Fibroblast of the aortic adventitia (primary cell): ENCODE data around the gene FAM118A. TPM values are rescaled to one million over a fixed set of nuclear protein-coding genes. Genes with fewer than 3 reads are reported as not detected.

ENCODE experiments used
- DNase-seq: peaks from one replicate; pipeline ENCODE4 v3.0.0-alpha.2; 2010; ENCODE audit warnings: low read depth
- H3K4me3 ChIP-seq: 2 replicates; pipeline ENCODE4 v1.5.1; 2011; ENCODE audit warnings: low read depth, mild to moderate bottlenecking, control low read depth, low read length, moderate library complexity
- total RNA-seq: library from RNA; depleted of rRNA; stranded (reverse); fragments of >200 nt; gene quantifications from 2 replicates; pipeline ENCODE4 v1.2.3, GENCODE V29; 2012; ENCODE audit warnings: low replicate concordance
- TF ChIP-seq, protein P1 (sequence below): IDR thresholded peaks from 2 replicates; pipeline ENCODE4 v1.5.1; 2011; ENCODE audit warnings: mild to moderate bottlenecking, low read length, control low read depth, inconsistent platforms; ENCODE audit not compliant: insufficient read depth

Gene FAM118A
- total RNA-seq, 1 donor = 18.4 TPM

DNA sequence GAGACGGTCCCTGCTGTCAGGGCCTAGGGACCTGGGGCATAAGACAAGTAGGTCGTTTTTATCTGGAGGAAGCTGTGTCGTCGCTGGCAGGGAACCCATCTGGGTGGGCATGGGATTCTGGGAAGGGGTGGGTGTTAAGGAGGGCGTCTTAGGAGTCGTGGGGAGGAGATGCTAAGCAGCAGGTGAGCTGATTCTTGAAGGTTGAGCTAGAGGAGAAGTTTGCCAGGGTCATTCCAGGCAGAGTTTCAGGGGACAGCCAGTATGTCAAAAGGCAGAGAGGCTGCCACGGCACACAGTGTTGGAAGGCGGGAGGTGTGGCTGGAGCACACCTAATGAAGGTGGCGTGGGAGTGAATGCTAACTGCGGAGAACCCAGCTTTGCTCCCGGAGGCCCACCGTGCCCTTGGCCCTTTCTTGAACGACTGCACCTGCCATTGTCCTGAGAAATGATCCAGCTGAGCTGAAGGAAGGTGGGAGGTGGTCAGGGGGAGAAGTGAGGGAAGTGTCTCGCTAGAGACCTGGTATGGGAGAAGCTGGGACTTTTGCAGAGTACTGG is 1.3 kb downstream of the FAM118A start:
- TF ChIP-seq, protein P1, sequence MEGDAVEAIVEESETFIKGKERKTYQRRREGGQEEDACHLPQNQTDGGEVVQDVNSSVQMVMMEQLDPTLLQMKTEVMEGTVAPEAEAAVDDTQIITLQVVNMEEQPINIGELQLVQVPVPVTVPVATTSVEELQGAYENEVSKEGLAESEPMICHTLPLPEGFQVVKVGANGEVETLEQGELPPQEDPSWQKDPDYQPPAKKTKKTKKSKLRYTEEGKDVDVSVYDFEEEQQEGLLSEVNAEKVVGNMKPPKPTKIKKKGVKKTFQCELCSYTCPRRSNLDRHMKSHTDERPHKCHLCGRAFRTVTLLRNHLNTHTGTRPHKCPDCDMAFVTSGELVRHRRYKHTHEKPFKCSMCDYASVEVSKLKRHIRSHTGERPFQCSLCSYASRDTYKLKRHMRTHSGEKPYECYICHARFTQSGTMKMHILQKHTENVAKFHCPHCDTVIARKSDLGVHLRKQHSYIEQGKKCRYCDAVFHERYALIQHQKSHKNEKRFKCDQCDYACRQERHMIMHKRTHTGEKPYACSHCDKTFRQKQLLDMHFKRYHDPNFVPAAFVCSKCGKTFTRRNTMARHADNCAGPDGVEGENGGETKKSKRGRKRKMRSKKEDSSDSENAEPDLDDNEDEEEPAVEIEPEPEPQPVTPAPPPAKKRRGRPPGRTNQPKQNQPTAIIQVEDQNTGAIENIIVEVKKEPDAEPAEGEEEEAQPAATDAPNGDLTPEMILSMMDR = no peak
- DNase-seq = no peak
- peak overlapping the region; percentile 80 for H3K4me3 ChIP-seq

GRCh38 chr22:45312415-45312814 is 2.7 kb downstream of the FAM118A start:
- no peak for DNase-seq
- H3K4me3 ChIP-seq = no peak overlapping the region
- TF ChIP-seq, protein P1 = no peak

- H3K4me3 ChIP-seq = no peak overlapping the region
- no peak for DNase-seq
- TF ChIP-seq, protein P1 = no peak
Observed at GRCh38 chr22:45312856-45313255, 3.1 kb downstream of the FAM118A start.

- TF ChIP-seq, protein P1 = no peak
- DNase-seq = no peak
Observed at GRCh38 chr22:45314054-45314721, 4.5 kb downstream of the FAM118A start.

DNA sequence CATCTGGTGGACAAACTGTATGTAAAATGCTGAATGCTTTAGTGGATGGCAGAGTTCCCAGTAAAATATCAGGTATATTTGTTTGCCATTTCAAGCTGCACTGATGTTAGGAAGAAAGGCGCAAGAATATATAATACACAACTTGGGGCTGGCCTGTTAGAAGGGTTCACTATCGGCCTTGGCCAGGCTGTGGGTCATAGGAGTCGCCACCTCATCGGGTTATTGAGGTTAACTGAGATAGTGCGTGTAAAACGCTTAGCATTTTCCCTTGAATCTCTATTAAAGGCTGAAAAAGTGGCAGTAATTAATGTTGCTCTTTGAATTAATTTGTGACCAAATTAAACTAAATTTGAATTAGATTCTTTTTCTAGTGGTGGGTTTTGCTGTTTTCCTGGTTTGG is 5.1 kb downstream of the FAM118A start:
- no peak overlapping the region for H3K4me3 ChIP-seq
- TF ChIP-seq, protein P1 = no peak
- DNase-seq = no peak

More at GRCh38 chr22:45314054-45314721, 4.5 kb downstream of the FAM118A start:
- H3K4me3 ChIP-seq = no peak overlapping the region

- TF ChIP-seq, protein P1 = no peak
- DNase-seq = no peak
- H3K4me3 ChIP-seq = no peak overlapping the region
Observed at GRCh38 chr22:45316796-45317526, 7.2 kb downstream of the FAM118A start.
